B cell (primary cell): Measurements from ENCODE around the gene GUCY2D.

ENCODE experiments used
- CTCF ChIP-seq: fragments of 200-600 bp; IDR thresholded peaks from one replicate; pipeline ENCODE4 v1.8.0; 2022; ENCODE audit warnings: antibody characterized with exemption, mild to moderate bottlenecking
- EZH2 ChIP-seq: IDR thresholded peaks from 2 replicates; pipeline ENCODE4 v1.6.1; 2012; ENCODE audit warnings: borderline replicate concordance, low read depth, mild to moderate bottlenecking, moderate library complexity, low read length; ENCODE audit not compliant: insufficient read depth, poor library complexity, severe bottlenecking

- no peak for TF ChIP-seq CTCF
- no peak for TF ChIP-seq EZH2
Measured at GRCh38 chr17:8067806-8068205, 65.4 kb downstream of the GUCY2D start.
